Inferior parietal cortex (tissue), 1 donor: ENCODE measurements around the gene TUBB3.
"Not testable (repeated sequence)": the region's sequence is repeated elsewhere in the genome, so short reads cannot be mapped to it uniquely, and the experiment has no call there.

ENCODE experiments used
- DNase-seq: peaks from one replicate; pipeline ENCODE4 v3.0.0-alpha.2; 2016; ENCODE audit errors: extremely low spot score

The TUBB3 gene

GRCh38 chr16:89965447-89966225 is 42.5 kb downstream of the TUBB3 start:
- DNase-seq: no peak

GRCh38 chr16:89966756-89967155 is 43.6 kb downstream of the TUBB3 start:
- no peak for DNase-seq

- not testable (repeated sequence) for DNase-seq
These were observed 44.3 kb downstream of the TUBB3 start for GRCh38 chr16:89967436-89967835.

GRCh38 chr16:89968074-89968473 is 44.9 kb downstream of the TUBB3 start:
- not testable (repeated sequence) for DNase-seq

- DNase-seq: no peak
These were observed 46.7 kb downstream of the TUBB3 start for GRCh38 chr16:89969741-89970410.

- DNase-seq: no peak
These were observed 48.5 kb downstream of the TUBB3 start for GRCh38 chr16:89971495-89972243.

GRCh38 chr16:89972244-89973234 is 49.4 kb downstream of the TUBB3 start:
- peak; percentile 97 for DNase-seq

- no peak for DNase-seq
These were observed 50.1 kb downstream of the TUBB3 start for GRCh38 chr16:89973235-89973634.

- DNase-seq: no peak
These were observed 50.7 kb downstream of the TUBB3 start for GRCh38 chr16:89973654-89974335.

GRCh38 chr16:89974870-89975269 is 51.7 kb downstream of the TUBB3 start:
- DNase-seq: no peak

GRCh38 chr16:89981414-89981813 is 58.3 kb downstream of the TUBB3 start:
- no peak for DNase-seq

GRCh38 chr16:89982318-89982717 is 59.2 kb downstream of the TUBB3 start:
- no peak for DNase-seq

GRCh38 chr16:89983536-89983935 is 60.4 kb downstream of the TUBB3 start:
- no peak for DNase-seq

GRCh38 chr16:89984216-89984615 is 61.1 kb downstream of the TUBB3 start:
- no peak for DNase-seq

GRCh38 chr16:89985219-89985618 is 62.1 kb downstream of the TUBB3 start:
- DNase-seq: no peak
